ENCODE results near the gene SH3BP4. TPM values are rescaled to one million over a fixed set of nuclear protein-coding genes. Genes with fewer than 3 reads are reported as not detected.

Gene SH3BP4
- total RNA-seq, 4 donors from 2014 or later = 13.5 to 28.4 (median 20.1) TPM

DNA sequence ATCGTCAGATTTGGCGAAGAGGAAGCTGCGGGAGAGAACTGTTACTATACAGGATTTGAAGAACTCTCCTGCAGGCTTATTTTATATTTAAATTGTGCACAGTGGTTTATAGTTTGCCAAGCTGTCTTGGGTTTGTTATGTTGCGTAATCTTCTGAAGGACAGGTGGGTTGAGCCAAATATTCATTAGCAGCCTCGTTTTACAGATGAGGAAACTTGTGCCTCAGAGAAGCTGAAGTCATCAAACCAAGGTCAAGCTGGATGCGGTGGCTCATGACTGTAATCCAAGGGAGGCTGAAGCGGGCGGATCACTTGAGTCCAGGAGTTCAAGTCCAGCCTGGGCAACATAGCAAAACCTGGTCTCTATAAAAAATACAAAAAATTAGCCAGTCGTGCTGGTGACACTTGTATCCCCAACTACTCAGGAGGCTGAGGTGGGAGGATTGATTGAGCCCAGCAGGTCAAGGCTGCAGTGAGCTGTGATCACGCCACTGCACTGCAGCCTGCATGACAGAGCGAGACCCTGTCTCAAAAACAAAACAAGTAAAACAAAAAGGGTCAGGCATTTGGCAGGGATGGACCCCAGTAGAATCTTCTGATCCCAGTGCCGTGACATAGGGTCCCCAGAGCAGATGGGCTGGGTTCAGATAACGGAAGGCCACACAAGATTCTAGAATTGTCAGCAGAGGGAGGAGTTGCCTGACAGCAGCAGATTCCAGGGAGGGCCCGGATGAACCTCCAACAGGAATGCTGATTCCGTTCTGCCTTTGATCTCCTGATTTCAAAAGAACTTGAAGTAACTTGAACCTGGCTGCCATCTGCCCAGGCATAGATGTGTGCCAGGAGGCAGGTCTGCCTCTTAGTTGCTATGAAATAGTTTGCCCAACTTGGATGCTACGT is 50.6 kb downstream of the SH3BP4 start:
- H3K9me3 ChIP-seq = no peaks in the 10 kb centered on the region
- DNase-seq = no peak
- no peaks in the 10 kb centered on the region for H3K36me3 ChIP-seq
- no peak overlapping the region for H3K4me3 ChIP-seq
- H3K27me3 ChIP-seq = no peaks in the 10 kb centered on the region
- H3K27ac ChIP-seq = peak overlapping the region; percentile 5 to 70
- peaks cover 0 to 5% of the 10 kb centered on the region in 2 donors for H3K4me1 ChIP-seq
- TF ChIP-seq, protein P1, sequence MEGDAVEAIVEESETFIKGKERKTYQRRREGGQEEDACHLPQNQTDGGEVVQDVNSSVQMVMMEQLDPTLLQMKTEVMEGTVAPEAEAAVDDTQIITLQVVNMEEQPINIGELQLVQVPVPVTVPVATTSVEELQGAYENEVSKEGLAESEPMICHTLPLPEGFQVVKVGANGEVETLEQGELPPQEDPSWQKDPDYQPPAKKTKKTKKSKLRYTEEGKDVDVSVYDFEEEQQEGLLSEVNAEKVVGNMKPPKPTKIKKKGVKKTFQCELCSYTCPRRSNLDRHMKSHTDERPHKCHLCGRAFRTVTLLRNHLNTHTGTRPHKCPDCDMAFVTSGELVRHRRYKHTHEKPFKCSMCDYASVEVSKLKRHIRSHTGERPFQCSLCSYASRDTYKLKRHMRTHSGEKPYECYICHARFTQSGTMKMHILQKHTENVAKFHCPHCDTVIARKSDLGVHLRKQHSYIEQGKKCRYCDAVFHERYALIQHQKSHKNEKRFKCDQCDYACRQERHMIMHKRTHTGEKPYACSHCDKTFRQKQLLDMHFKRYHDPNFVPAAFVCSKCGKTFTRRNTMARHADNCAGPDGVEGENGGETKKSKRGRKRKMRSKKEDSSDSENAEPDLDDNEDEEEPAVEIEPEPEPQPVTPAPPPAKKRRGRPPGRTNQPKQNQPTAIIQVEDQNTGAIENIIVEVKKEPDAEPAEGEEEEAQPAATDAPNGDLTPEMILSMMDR (IDR thresholded peaks at IDR 0.05) = no peak
- intact Hi-C loops (cut with DNase I; ENCODE audit: low total_unique reads) = no loop called here

DNA sequence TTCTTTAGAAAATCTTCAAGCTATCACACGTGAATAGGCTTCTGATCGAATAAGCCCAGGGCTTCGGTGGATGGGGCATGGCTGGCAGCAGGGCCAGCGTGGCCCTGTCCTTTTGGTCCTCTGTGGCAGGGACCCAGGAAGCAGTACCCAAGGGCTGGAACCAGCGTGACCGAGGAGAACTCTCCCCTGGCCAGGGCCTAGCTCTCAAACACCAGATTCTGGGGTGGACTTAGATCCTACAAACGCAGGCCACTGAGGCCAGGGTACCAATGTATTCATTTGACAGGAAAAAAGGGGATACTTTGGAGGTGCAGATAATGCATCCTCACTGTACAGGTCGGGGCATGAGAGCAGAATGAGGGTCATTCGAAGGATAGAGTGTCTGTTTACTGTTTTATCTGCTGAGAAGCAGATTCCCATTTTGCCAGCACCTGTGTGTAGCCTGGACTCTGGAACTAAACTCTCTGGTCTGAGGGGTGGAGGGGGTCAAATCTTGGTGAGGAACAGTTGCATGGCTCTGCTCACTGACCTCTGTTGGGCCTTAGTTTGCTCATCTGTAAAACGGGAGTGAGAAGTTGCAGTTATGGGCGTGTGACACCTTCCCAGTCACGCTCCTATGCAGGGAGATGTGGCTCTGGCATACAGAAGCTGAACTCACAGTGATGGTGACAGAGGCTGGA is 51.4 kb downstream of the SH3BP4 start:
- Histone ChIP-seq H3K9me3 (no peaks in the 10 kb centered on the region), H3K36me3 (no peaks in the 10 kb centered on the region), H3K27ac (peak overlapping the region in 1 of 2 donors; percentile 5), H3K4me3 (no peak overlapping the region), H3K4me1 (peaks cover 0 to 5% of the 10 kb centered on the region in 2 donors), H3K27me3 (no peaks in the 10 kb centered on the region)
- TF ChIP-seq, protein P1 (IDR thresholded peaks at IDR 0.05) = no peak
- no peak for TF ChIP-seq POLR2A (IDR thresholded peaks at IDR 0.05)
- DNase-seq = no peak
- intact Hi-C loops (cut with DNase I; ENCODE audit: low total_unique reads) = no loop called here

DNA sequence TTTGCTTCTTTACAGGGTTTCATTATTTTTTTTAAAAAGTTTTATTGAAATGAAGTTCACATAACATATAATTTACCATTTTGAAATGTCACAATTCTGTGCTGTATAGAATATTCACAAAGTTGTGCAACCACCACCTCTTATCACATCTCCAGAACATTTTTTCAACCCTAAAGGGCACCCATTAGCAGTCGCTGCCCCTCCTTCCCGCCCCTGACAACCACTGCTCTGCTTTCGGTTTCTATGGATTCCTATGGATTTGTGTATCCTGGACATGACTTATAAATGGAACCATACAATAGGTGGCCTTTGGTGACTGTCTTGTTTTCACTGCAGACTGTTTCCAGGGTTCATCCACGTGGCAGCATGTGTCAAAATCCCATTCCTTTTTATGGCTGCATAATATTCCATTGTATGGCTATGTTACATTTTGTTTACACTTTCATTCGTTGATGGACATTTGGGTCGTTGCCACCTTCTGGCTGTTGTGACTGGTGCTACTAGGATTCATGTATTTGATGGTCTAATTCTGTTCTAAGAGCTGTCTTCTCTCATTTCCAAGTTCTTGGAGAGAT is 52.6 kb downstream of the SH3BP4 start:
- Histone ChIP-seq H3K36me3 (no peaks in the 10 kb centered on the region), H3K9me3 (no peaks in the 10 kb centered on the region), H3K4me1 (peaks cover 0 to 5% of the 10 kb centered on the region in 2 donors), H3K27ac (no peak overlapping the region), H3K4me3 (no peak overlapping the region), H3K27me3 (no peaks in the 10 kb centered on the region)
- TF ChIP-seq, protein P1 (IDR thresholded peaks at IDR 0.05) = no peak
- TF ChIP-seq POLR2A (IDR thresholded peaks at IDR 0.05) = no peak
- no peak for DNase-seq
- intact Hi-C loops (cut with DNase I; ENCODE audit: low total_unique reads) = no loop called here

DNA sequence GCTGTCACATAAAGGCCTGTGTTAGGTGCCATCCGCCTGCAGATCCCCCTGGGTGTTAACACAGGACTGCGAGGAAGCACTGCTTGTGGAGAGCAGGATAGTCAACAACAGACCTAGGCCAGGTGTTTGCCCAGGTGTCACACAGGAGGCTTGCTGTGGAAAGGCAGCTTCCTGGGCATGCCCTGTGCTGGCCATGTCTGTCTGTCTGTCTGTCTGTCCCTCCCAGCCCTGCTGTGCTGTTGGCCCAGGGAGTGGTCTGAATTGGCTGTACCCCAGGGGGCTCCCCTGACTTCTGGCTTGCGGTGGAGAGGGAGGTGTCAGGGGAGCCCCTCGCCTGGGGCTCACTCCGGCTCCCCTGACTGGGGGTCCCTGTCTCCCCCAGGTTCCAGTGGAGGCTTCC is 53.2 kb downstream of the SH3BP4 start:
- no peak for TF ChIP-seq POLR2A (IDR thresholded peaks at IDR 0.05)
- TF ChIP-seq, protein P1 (IDR thresholded peaks at IDR 0.05) = no peak
- DNase-seq = no peak
- no peaks in the 10 kb centered on the region for H3K27me3 ChIP-seq
- H3K36me3 ChIP-seq = no peaks in the 10 kb centered on the region
- H3K27ac ChIP-seq = no peak overlapping the region
- intact Hi-C loops (cut with DNase I; ENCODE audit: low total_unique reads) = no loop called here
- no peak overlapping the region for H3K4me3 ChIP-seq
- H3K9me3 ChIP-seq = no peaks in the 10 kb centered on the region
- peaks cover 0 to 5% of the 10 kb centered on the region in 2 donors for H3K4me1 ChIP-seq

Data from uterus (tissue), 4 donors.